GM19238 (cell line): ENCODE data around the gene TSHZ2.
"Not testable (repeated sequence)": the region's sequence is repeated elsewhere in the genome, so short reads cannot be mapped to it uniquely, and the experiment has no call there.

ENCODE experiments used
- DNase-seq: peaks from one replicate; pipeline ENCODE4 v3.0.0; 2011; ENCODE audit warnings: low spot score; ENCODE audit not compliant: insufficient read length

TSHZ2 gene

DNA sequence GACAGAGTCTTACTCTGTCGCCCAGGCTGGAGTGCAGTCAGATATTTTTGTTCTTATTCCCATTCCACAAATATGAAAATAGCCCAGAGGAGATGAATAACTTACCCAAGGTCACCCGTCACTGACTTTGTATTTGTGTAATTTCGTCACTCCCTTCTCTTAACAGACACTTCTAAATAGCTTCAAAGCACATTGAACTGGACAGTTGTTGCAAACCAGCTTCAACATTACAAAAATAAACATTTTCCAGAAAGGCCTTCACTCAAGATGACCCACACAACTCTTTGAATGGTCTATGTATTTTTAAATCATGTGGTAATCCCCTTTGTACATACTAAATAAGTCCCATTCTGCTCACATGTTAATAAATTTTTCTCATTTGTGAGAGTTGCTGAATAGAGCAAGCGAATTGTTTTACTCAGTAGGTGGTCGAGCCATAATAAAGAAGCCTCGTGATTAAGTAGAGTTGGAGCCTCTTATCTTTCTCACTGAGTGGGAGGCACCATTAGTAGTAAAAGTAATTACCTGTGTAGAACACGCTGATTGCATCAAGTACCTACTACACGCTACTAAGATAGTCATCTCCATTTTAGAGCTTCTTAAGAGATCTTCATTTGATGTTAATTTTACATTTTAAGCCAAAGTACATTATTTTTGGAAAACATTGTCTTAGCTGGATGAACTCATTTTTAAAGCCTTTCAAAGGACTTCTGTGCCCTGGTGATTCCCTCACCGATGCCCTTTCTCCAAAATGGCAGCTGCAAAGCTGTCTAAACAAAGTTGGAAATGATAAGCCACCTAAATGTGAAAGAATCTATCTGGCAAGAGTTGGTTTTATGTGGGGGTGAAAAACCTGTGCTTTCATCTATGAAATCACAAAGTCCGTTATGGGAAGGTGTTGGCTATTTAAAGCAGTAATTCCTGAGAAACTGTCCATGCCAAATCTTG is 110.0 kb downstream of the TSHZ2 start:
- no peak for DNase-seq

DNA sequence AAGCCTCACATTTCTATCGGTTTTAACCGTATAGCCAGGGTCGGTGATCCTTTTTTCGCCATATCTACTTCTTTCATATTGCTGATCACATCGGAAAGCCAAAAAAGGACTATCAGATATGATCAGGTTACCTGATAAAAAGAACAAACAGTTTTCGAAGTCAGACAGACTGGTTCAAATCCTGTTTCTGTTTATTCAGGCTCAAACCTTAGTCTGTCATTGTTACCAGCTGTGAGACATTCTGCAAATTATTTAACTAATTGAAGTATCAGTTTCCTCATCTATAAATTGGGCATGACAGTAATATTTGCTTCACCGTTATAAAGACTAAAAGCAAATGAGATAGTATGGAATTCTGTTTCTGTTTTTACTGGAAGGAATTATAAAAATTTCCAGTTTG is 111.3 kb downstream of the TSHZ2 start:
- no peak for DNase-seq

DNA sequence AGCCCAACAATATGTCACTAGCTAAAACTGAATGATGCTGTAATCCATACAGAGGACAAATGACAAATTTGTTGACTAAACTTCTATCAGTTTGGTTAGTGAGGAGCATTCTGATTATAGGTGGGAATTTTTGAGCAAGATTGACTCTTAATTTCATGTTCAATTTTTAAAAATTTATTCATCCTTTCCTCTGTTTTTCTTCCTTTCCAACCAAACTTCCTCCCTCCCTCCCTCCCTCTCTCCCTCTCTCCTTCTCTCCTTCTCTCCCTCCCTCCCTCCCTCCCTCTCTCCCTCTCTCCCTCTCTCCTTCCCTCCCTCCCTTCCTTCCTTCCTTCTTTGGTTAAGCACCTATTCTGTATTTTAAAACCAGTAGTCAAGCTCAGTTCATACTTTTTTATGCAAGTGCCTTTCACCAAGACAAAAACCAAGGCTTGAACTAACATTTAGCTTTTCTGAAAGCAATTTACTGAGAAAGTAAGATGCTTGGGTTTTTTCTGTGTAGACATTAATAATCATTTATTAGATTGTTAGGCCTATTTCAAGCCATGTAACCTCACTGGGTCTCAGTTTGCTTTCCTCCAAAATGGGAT is 112.3 kb downstream of the TSHZ2 start:
- DNase-seq = no peak

DNA sequence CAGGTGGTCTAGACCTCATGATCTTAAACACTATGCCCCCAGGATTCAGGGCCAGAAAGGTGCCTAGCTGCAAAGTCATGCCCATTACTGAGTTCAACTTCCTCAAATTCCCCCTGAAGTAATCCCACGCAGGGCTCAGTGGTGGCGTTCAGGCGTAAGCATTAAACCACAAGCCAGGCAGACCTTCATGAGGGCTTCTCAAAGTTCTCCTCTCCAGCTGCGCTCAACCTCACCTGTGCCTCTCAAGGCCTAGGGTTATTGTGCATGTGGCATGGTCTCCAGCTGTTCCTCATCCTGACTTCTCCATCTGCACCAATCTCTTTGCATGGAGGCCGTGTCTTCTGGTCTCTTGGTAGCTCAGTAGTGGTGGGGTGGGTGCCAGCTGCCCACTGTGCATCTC is 113.6 kb downstream of the TSHZ2 start:
- no peak for DNase-seq

DNA sequence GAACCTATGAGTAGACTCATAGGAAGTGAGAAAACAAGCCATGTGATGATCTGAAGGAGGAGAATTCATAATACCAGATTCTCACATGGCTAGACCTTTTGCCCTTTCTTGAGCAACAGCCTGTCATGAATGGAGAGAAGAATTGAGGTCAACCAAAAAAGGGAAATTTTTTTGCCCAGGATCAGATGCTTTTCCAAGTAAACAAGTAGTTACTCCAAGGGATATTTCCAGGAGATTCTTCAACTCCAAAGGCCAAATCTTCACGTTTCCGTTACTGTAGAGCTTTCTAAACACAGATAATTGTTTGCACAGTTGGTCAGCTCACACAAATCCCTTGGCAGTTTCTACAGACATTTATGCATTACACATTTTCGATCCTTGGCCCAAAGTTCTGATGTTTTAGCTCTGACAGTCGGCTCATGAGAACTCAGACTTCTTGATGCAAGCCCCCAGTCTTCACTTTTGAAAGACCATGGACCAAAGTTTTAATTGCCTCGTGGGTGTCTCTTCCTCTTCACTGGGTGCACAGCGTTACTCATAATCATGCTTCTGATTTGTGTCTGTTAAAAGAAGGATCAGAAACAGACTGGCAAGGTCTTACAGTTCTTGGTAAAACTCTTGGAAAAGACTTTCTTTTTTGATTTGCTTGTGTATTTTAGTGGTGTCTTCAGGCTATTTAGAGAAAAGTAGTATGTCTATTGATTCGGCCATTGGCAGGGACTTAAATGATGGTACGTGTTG is 115.0 kb downstream of the TSHZ2 start:
- no peak for DNase-seq

DNA sequence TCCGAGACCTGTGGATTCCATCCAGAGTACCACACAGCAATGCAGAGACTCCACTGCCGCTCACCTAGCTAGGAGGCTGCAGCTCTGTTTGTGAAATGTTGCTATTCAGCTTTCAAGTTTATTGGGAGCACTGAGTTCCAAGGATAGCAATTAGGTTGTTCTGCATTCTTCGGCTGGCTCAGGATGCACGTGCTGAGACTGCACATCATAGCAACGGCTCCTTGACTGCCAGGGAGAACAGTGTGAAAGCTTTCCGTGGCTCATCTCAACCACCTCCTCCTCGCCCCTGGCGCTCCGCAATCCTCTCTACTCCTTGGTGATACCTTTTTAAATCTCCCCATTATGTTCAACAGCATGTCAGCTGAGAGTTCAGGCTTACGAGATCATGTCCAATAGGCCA is 116.6 kb downstream of the TSHZ2 start:
- DNase-seq = no peak

DNA sequence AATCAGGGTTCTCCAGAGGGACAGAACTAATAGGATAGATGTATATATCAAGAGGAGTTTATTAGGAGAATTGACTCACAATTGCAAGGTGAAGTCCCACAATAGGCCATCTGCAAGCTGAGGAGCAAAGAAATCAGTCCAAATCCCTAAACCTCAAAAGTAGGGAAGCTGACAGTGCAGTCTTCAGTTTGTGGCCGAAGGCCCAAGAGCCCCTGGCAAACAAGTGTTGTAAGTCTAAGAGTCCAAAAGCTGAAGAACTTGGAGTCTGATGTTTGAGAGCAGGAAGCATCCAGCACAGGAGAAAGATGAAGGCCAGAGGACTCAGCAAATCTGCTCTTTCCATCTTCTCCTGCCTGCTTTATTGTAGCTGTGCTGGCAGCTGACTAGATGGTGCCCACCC is 117.7 kb downstream of the TSHZ2 start:
- DNase-seq = not testable (repeated sequence)

DNA sequence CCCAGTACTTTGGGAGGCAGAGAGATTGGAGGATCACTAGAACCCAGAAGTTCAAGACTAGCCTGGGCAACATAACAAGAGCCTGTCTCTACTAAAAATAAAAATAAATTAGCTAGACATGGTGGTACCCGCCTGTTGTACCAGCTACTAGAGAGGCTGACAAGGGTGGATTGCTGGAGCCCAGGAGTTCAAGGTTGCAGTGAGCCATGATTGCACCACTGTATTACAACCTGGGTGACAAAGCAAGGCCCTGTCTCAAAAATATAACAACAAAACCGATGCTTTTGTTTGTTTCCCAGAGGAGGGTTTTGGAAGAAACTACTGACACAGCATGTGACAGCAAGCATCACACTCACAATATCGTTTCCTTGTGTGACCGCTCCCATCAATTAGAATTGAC is 119.6 kb downstream of the TSHZ2 start:
- no peak for DNase-seq

DNA sequence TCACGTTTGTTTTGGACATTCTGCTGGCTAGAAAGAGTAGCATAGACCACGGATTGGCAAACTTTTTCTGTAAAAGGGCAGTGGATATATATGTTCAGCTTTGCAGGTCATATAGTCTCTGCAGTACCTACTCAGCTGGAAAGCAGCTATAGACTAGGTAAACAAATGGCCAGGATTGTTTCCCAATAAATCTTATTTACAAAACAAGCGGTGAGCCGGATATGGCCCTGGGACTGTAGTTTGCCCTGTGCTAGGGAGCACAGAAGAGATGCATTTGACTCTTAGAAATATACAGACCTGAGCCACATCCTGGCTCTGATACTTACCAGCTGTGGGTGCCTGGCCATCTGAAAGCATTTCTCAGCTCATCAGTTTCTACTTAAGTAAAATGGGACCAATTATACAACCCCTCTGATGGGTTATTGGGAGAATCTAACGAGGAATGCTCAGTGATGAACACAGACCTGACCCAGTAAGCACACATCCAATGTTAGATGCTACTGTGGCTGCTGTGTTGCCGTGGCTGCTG is 120.7 kb downstream of the TSHZ2 start:
- DNase-seq = no peak

DNA sequence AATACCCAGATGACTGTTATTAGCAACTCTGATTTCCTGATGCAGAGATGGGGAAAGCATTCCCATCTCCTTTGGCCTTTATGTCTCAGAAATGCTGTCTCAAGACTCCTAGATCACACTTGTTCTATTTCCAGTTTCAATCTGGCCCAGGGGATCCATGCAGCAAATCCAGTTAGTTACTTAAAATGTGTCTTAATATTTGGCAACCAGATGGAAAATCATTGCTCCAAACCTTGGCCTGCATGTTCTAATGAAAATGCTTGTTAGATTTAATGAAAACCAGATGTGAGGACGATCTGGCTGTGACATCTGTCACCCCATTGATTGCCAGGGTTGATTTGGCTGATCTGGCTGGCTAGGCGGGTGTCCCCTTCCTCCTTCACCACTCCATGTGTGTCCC is 125.2 kb downstream of the TSHZ2 start:
- DNase-seq = no peak

DNA sequence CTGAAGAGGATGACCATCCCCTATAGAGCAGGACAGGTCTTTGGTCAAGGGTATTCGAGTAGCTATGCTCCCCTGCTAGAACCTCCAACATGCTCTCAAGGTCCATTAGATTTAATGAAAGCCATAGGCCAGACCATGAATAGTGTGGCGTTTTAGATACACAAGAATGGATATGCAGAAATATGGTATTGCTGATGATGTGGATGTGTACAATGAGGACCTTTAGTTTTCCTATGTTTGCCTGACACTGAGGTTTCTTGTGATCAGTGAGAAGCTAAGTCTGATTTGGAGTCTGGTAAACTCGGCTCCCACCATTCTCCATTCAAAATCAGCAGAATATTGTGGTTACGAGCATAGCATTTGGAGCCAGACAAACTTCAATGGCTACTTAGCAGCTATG is 125.6 kb downstream of the TSHZ2 start:
- DNase-seq = no peak

DNA sequence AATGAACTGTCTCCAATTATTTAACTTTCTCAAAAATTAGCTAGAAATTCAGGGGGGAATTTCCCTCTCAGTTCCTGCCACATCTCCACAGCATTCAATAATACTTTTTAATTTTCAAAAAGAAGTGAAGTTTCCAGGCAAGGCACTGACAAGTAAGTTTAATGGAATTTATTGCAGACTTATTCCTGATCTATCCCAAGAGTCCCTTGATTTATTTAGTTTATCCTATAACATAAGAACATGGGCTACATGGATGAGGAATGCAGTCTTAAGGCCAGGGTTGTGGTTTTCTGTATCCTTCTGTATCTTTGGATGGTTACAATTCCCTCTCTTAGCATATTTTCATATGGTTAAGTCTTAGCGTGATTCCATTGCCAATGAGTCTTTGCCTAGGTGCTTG is 126.5 kb downstream of the TSHZ2 start:
- DNase-seq = no peak

DNA sequence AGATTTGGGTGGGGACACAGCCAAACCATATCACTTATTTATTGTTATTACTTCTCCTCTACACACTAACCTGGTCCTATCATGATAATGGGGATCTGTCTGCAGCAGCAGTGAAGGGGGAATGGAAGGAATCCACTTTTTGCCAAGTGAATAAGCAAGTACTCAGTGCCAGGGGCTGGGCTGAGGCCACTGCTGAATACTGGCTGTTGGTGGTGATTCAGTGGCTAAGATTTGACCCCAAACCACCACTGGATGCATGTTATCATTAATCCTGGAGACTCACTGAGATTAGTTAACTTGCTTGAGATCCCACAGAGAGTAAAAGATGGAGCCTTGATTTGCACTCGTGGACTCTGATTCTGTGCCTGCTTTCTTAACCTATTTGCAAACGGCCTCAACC is 127.7 kb downstream of the TSHZ2 start:
- DNase-seq = no peak

DNA sequence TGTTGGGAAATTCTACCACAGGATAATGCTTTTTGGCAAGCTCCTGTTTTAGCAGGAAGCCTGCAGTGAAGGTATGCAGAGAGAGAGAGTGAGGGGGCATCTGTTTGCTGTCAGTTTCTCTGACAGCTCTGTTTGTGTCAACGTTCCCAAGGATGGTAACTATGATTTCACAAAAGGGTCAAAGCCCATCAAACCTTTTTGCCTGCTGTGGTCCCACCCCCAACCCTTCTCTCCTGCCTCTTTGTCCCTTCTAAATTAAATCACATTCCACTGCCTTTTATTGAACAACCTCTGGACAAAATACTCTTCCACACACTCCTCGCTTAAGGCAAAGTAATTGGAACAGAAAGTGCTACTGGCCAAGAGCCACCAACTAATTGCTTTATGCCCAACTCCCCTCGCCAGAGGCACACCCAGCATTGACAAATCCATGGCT is 128.3 kb downstream of the TSHZ2 start:
- DNase-seq = no peak

DNA sequence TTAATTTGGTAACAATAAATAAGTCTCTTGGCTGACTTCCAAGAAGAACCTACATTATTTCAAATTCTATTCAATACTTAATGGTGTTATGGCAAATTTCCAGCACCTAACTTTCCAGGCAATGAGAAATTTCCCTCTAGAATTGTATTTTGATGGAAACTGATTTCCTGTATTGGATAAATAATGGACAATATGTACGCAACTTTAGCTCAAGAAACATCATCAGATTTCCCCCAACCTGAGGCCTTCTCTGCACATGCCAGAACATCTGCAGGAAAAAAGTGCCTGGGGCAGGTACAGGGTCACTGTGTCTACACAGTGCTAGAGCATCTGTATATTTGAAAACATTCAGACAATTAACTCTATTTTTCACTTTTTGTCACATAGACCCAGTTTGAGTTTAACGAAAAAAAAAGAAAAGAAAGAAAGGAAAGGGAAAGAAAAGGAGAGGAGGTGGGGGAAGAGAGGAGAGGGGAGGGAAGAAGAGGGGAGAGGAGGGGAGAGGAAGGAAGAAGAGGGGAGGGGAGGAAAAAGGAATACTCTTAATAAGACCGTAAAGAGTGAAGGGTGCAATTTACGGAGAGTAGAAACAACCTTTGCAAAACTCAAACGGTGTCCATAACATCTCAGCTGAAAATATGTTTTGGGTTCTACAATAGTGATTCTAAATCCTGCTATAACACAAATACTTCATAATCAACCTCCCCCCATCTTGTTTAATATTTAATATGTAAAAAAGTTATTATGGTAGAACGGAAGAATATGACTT is 130.0 kb downstream of the TSHZ2 start:
- no peak for DNase-seq

DNA sequence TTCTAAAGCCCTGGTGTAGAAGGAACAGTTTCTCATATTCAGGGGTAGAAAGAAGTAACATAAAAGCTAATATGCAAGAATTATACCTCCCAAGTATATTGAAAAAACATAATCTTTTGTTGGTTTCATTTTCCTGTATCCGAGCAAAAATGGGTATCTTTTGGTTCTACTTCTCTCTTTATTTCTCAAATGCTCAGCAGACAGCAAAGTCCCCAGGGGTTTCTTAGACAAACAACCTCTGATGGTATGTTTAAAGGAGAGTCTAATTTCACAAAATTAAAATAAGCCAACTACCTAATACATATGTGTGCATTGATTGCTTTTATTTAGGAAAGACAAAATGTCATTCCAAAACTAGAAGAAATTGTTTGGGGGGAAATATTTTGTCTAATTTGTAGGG is 131.0 kb downstream of the TSHZ2 start:
- DNase-seq = no peak

DNA sequence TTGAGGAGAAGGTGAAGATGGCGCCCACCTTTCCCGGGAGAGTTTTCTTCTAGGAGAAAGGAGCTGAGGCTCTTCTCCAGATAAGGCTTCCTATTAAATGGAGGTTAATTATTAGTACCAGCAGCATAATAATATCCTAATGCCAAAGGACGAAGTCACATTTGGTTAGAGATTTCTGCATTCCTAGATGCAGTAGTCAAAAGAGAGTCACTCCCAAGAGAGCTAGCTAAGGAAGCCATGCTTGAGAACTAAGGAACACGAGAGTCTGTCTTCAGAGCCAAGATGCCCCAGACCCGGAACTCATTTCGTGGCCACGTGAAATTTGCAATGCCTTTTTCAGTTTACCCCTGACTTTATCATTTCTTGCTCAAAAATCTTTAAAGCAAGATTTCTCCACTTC is 132.7 kb downstream of the TSHZ2 start:
- no peak for DNase-seq

DNA sequence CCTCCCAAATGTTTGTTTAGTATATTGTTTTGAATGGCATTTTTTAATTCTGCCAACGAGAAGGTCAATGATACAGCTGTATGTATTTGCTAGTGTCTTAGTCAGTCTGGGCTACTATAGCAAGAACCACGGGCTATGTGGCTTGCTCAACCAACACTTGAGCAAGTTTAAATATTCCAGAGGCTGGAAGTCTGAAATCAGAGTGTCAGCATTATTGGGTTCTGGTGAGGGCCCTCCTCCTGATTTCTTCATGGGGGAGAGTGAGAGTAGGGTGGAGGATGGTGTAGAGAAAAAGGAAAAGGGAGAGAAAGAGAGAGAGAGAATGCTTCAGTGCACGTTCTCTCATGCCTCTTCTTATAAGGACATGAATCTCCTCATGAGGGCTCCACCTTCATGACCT is 144.6 kb downstream of the TSHZ2 start:
- no peak for DNase-seq

DNA sequence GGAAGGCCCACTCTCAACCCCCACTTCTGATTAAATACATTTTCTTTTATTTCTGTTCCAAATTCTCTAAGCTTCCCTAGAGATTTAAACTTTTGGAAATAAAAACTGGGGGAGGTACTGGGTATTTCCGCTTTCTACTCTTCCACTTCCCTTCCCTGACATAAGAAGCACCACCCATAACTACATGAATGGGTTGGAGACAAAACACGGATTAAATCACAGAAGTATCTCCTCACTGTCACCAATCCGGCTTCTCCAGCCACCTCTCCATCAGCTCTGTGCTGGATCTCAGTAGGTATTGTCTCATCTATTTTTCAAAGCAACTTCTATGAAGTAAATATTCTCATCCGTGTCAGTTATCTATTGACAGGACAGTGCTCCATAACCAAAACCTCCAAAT is 150.7 kb downstream of the TSHZ2 start:
- no peak for DNase-seq

DNA sequence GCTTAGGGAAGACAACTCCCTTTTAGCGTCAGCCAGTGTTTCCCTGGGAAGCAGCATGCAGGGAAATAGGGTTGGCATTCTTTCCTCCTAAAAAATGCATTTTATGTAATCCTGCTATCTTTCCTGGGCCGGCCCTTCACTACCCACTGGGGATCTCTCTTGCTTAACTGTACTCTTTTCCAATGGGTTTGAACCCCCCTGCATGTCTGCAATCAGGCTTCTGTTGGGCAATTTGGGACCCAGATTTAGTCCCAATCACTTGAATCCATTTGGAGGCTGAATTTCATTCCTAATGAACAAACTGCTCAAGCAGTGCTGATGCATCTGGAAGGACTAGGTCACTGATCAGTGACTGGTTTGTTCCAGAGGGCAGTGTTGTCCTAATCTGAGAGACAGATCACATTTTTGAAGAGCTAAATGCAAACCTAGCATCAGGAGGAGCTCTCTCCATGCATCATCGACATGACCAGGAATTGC is 152.0 kb downstream of the TSHZ2 start:
- no peak for DNase-seq

DNA sequence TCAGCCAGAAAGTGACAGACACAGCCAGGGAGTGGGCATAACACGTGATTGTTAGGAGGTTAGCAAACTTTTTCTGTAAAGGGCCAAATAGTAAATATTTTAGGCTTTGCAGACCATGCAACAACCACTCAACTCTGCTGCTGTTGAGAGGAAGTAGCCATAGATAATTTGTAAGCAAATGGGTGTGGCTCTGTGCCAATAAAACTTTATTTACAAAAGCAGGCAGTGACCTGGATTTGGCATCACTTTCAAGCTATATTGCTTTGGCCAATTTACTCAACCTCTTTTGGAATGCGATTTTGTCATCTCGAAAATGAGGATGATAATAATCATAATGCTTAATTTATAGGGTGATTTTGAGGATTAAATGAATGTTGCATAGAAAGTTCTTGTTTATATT is 152.6 kb downstream of the TSHZ2 start:
- DNase-seq = no peak
